Activated CD8-positive, alpha-beta memory T cell treated with anti-CD3 and anti-CD28 coated beads, Interleukin-2, amount 50 U/mL, for 24 hours (primary cell): ENCODE measurements around the gene OR2M3.
"Not testable (repeated sequence)": the region's sequence is repeated elsewhere in the genome, so short reads cannot be mapped to it uniquely, and the experiment has no call there.

Experiments used
- DNase-seq: peaks from one replicate; pipeline ENCODE4 v3.0.0-alpha.2; 2020; ENCODE audit errors: extremely low read depth

Gene OR2M3, protein sequence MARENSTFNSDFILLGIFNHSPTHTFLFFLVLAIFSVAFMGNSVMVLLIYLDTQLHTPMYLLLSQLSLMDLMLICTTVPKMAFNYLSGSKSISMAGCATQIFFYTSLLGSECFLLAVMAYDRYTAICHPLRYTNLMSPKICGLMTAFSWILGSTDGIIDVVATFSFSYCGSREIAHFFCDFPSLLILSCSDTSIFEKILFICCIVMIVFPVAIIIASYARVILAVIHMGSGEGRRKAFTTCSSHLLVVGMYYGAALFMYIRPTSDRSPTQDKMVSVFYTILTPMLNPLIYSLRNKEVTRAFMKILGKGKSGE

DNA sequence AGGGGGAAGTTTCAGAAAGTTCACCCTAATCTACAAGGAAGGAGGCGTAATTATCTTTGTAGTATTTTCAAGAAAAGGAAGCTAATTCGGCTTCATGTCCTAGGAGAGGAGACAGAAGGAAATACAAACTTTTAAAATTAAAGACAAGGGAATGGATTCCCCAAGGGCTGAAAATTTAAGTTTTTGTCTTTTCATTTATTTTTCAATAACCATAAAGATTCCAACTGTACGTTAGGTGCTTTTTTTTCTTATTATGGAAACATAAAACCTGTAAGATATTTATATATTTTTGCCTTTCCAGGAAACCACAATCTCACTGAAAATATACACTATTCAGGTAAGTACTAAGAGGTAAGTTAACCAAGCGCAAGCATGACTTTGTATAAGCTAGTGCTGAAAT lies at the start of gene OR2M3:
Gene OR2M3 (plus strand): TSS at position 301 of the 400 bp plus-strand sequence. CDS start 5,803 bp downstream, outside the sequence.
- no peak for DNase-seq

DNA sequence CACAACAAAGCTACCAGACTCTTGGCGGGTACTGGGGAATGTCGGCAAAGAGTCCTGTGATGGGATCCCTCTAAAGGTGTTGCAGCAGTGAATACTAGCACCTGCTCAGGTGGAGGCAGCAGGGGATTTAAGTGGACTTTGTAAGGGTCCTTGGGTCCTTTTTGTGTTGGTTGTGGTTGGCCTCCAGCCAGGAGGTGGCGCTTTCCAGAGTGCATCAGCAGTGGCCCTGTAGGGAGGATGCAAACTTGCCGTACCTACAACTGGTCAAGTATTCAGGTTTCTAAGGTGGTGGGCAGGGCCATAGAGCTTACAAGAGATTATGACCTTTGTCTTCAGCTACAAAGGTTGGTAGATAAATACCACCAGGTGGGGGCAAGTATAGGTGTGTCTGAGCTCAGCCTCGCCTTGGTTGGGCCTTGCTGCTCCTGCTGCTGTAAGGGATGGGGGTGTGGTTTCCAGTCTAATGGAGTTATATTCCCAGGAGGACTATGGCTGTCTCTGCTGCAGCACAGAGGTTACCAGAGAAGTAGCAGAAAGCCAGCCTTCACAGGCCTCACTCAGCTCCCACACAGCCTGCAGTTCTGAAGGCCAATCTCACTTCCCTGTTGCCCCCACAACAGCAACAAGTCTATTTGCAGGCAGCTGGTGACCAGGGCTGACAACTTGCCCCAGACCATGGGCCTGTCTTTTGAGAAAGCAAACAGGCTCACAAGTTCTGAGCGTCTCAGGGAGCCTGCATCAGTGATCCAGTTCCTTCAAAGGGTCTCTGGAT lies 44.8 kb upstream of the OR2M3 start:
- no peak for DNase-seq

- no peak for DNase-seq
Measured at GRCh38 chr1:248155927-248156326, 41.1 kb upstream of the OR2M3 start.

GRCh38 chr1:248158758-248159157 lies 38.3 kb upstream of the OR2M3 start:
- DNase-seq: no peak

GRCh38 chr1:248164031-248164430 lies 33.0 kb upstream of the OR2M3 start:
- DNase-seq: no peak

DNA sequence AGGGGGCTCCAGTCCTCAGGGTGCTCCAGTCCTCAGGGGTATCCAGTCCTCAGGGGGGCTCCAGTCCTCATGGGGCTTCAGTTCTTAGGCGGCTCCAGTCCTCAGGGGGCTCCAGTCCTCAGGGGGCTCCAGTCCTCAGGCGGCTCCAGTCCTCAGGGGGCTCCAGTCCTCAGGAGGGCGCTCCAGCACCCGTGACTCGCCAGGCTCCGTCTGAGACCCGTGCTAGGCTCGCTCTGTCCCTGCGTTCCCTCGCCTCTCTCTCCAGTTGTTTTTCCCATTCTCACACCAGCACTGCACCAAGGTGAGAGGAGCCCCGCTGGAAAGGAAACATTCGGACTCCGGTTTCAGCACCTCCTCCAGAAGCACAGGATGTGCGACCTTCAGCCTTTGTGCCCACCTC lies 31.9 kb upstream of the OR2M3 start:
- no peak for DNase-seq

DNA sequence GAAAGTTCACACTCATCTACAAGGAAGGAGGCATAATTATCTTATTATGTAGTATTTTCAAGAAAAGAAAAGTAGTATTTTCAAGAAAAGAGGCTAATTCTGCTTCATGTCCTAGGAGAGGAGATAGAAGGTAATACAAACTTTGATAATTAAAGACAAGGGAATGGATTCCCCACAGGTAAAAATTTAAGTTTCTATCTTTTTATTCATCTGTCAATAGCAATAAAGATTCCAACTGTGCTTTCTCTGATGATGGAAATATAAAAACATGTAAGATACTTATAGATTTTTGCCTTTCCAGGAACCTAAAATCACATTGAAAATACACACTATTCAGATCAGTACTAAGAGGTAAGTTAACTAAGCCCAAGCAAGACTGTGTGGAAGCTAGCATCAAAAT lies 22.5 kb upstream of the OR2M3 start, which contains the start of gene OR2M2:
Gene OR2M2 (plus strand): TSS at position 301 of the 400 bp plus-strand sequence. CDS start 5,165 bp downstream, outside the sequence.
- no peak for DNase-seq

DNA sequence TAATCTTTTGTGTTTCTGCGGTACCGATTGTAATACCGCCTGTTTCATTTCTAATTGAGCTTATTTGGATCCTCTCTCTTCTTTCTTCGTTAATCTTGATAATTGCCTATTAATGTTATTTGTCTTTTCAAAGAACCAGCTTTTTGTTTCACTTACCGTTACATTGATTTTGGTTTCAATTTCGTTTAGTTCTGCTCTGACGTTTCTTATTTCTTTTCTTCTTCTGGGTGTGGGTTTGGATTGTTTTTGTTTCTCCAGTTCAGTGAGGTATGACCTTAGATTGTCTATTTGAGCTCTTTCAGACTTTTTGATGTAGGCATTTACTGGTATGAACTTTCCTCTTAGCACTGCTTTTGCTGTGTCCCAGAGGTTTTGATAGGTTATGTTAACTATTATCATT lies 13.1 kb upstream of the OR2M3 start:
- DNase-seq: no peak

DNA sequence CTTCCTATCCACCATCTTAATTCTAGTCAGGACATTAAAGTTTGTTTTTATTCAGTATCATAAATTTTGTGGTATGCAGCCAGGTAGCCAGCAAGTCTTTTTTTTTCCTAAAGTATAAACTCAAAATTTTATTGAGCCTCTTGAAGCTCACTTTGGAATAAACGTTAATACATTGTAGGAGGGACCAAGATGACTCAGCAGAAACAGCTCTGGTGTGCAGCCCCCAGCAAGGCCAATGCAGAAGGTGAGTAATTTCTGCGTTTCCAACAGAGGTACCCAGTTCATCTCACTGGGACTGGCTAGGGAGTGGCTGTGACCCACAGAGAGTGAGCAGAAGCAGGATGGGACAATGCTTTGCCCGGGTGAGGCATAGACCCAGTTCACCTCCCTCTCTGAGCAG lies 9.7 kb upstream of the OR2M3 start:
- no peak for DNase-seq

GRCh38 chr1:248189026-248189425 lies 8.0 kb upstream of the OR2M3 start:
- DNase-seq: no peak

- no peak for DNase-seq
Measured at GRCh38 chr1:248194117-248194516, 2.9 kb upstream of the OR2M3 start.

DNA sequence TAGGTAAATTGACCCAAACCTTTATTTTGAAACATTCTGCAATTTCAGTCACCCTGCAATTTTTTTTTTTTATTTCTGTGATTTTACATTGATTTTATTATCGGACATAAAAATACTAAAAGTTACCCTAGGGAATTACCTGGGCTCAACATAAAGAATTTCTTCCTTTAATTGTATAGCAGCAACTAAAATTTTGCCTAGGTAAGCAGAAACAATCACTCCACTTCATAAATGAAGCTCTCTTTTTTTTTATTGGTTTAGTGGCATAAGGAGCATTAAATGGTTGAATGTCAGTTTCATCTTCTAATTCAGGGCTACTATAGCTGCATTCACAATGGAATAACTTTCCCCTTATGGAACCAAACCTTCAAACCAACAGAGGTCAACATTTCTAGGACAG lies 18.8 kb downstream of the OR2M3 start:
- no peak for DNase-seq

GRCh38 chr1:248225537-248225936 lies 28.5 kb downstream of the OR2M3 start:
- no peak for DNase-seq

GRCh38 chr1:248229360-248229908 lies 32.4 kb downstream of the OR2M3 start:
- DNase-seq: no peak

- no peak for DNase-seq
Measured at GRCh38 chr1:248231117-248231516, 34.1 kb downstream of the OR2M3 start, which contains the start of gene OR2M4. Gene OR2M4 (plus strand): TSS chr1:248231417. CDS start chr1:248238929, 7,512 bp downstream.

- DNase-seq: no peak
Measured at GRCh38 chr1:248239478-248239877, 42.4 kb downstream of the OR2M3 start.

DNA sequence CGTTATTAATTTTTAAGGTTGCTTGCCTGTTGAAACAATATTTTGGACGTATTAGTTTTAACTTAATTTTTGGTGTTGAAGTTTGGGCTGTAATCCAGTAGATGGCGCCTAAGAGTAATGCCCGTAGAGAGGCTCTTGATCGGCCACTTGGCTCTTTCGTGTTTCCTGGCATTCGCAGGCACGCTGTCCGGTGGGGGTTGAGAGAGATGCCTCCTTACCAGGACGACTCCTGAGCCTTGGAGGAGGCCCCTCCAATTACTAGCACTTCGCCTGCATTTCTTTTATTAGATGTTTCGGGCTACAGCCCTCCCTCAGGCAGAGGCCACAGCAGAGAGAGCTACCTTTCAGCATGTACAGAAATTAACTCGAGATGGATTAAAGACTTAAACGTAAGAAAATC lies 46.1 kb downstream of the OR2M3 start:
- no peak for DNase-seq

DNA sequence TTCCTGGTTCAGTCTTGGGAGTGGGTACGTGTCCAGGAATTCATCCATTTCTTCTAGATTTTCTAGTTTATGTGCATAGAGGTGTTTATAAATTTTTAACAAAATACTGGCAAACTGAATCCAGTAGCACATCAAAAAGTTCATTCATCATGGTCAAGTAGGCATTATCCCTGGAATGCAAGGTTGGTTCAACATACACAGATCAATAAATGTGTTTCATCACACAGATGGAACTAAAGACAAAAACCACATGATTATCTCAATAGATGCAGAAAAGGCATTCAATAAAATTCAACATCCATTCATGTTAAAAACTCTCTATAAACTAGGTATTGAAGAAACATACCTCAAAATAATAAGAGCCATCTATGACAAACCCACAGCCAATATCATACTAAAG lies 62.2 kb downstream of the OR2M3 start:
- not testable (repeated sequence) for DNase-seq
